Upper lobe of right lung (tissue), 1 donor: ENCODE measurements around the gene SHMT2. TPM values are rescaled to one million over a fixed set of nuclear protein-coding genes. Genes with fewer than 3 reads are reported as not detected.

ENCODE experiments used
- ATAC-seq: fragments of 200-7000 bp; cut with Tn5 transposase; one replicate; pipeline ENCODE4 v1.9.1; 2020; ENCODE audit warnings: mild to moderate bottlenecking, moderate library complexity
- DNase-seq: peaks from one replicate; pipeline ENCODE4 v3.0.0-alpha.2; 2020
- H3K27ac ChIP-seq: fragments of 200-600 bp; one replicate; pipeline ENCODE4 v1.8.0; 2022
- H3K27me3 ChIP-seq: fragments of 200-600 bp; one replicate; pipeline ENCODE4 v1.8.0; 2022; ENCODE audit warnings: mild to moderate bottlenecking
- H3K36me3 ChIP-seq: fragments of 200-600 bp; one replicate; pipeline ENCODE4 v1.8.0; 2022
- H3K4me1 ChIP-seq: fragments of 200-600 bp; one replicate; pipeline ENCODE4 v1.8.0; 2022
- H3K4me3 ChIP-seq: fragments of 200-600 bp; one replicate; pipeline ENCODE4 v1.8.0; 2022; ENCODE audit warnings: mild to moderate bottlenecking
- H3K9me3 ChIP-seq: fragments of 200-600 bp; one replicate; pipeline ENCODE4 v1.8.0; 2022
- intact Hi-C: fragments of 100-400 bp; cut with DNase I; formaldehyde crosslinking; loops from one replicate; pipeline ENCODE4 v1.11.0; 2022
- total RNA-seq: library from RNA; stranded (reverse); fragmentation: NEBNext Ultra II Directional; extraction: Animal tissue kit (Norgen Biotek cat#: 25700); gene quantifications from one replicate; pipeline ENCODE4 v1.2.1, GENCODE V29; 2021
- TF ChIP-seq, protein P1 (sequence below): fragments of 200-600 bp; IDR thresholded peaks from one replicate; pipeline ENCODE4 v1.8.0; 2022; ENCODE audit warnings: antibody characterized with exemption
- donor health status: DM: no; HTN: yes; CAD: no; lungs with severe emphysema.

SHMT2 gene
- total RNA-seq, 1 donor from 2014 or later: 59.2 TPM

DNA sequence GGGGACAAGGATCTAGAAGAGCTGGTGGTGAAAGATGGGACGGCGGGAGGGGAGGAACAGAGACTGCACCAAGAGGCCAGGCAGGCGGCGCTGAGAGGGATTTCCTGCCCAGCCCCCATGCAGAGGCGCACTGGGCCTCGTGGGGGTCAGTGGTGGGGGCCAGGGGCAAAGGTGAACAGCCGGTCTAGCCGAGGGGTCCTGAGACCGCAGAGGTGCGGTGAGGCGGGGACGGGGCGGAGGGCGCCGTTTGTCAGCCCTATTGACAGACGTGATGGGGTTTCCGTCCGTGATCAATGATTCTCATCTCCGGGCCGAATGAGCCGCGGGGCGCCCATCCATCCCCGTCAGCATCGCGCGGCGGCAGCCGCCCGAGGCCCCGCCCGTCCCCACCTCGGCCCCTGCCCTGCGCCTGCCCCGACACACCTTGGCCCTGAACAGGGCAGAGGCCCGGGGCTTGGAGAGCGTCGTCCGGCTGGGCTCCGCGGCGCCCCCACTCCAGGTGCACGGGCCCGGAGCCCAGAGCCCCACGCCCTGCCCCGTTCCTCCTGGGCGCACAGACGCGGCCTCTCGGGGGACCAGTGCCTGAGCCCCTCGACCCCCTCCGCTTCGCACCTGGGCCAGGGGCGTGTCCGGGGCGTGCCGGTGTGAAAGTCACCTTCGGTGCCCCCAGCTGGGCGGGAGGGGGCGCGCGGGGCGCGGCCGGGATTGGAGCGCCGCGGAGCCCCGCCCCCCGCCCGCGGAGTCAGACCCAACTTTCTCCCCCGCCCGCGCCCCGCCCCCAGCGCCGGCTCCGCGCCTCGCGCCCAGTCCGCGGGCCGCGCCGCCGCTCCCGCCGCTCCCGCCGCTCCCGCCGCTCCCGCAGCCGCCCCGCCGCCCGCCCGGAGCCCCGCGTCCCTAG is 13.2 kb upstream of the SHMT2 start, which contains the start of gene NXPH4:
Gene NXPH4, plus strand, starts transcription at position 781 of the 898 bp plus-strand sequence. CDS start 176 bp downstream, outside the sequence.
- peaks cover 69% of the 10 kb centered on the region for H3K27me3 ChIP-seq
- H3K4me3 ChIP-seq: peak within 1 kb of the TSS; percentile 39
- H3K27ac ChIP-seq: no peak within 1 kb of the TSS
- TF ChIP-seq, protein P1, sequence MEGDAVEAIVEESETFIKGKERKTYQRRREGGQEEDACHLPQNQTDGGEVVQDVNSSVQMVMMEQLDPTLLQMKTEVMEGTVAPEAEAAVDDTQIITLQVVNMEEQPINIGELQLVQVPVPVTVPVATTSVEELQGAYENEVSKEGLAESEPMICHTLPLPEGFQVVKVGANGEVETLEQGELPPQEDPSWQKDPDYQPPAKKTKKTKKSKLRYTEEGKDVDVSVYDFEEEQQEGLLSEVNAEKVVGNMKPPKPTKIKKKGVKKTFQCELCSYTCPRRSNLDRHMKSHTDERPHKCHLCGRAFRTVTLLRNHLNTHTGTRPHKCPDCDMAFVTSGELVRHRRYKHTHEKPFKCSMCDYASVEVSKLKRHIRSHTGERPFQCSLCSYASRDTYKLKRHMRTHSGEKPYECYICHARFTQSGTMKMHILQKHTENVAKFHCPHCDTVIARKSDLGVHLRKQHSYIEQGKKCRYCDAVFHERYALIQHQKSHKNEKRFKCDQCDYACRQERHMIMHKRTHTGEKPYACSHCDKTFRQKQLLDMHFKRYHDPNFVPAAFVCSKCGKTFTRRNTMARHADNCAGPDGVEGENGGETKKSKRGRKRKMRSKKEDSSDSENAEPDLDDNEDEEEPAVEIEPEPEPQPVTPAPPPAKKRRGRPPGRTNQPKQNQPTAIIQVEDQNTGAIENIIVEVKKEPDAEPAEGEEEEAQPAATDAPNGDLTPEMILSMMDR: no peak
- intact Hi-C loops: no loop called here
- H3K36me3 ChIP-seq: peaks cover 8% of the 10 kb centered on the region
- H3K4me1 ChIP-seq: peaks cover 24% of the 10 kb centered on the region
- no peaks in the 10 kb centered on the region for H3K9me3 ChIP-seq
- DNase-seq (no peak), ATAC-seq (peak; percentile 2)

DNA sequence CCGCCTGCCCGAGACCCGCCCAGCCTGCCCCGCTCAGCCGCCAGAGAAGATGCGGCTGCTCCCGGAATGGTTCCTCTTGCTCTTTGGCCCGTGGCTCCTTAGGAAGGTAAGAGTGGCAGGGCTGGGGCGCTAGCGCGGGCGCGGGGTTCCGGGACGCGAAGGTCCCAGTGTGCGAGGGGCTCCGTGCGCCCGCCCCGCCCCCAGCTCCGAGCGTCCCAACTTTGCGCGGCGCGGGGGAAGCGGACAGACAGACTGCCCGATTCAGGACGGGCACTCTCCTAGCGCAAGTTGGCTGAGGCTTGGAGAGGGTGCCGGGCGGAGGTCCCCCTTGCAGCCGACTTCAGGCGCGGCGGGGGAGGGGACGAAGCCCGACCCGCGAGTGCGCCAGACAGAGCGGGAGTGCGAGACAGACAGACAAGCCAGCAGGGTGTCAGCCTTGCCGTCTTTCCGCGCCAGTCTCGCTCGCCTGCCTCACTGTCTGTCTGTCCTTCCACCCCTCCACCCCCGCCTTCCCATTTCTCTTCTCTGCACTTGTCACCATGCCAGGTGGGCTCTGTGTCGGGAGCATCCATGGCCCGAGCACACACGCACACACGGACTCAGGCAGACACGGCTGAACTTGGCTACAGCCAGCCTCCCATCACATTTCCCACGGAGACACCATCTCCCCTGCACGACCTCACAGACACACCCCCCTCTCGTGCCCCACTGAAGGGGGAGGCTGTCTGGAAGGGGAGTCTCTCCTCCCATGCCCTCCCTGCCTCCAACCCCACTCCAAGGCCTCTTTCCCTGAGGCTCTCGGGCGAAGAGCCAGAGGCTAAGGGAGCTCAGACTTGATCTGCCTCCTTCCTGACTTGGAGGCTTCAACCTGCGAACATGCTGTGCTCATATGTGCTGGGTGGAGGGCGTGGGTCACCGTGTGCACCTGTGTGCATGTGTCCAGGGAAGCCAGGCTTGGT is 12.3 kb upstream of the SHMT2 start:
- peaks cover 5% of the 10 kb centered on the region for H3K36me3 ChIP-seq
- H3K27ac ChIP-seq: no peak overlapping the region
- H3K4me3 ChIP-seq: peak overlapping the region; percentile 37
- H3K4me1 ChIP-seq: peaks cover 24% of the 10 kb centered on the region
- intact Hi-C loops: no loop called here
- H3K27me3 ChIP-seq: peaks cover 79% of the 10 kb centered on the region
- H3K9me3 ChIP-seq: no peaks in the 10 kb centered on the region
- DNase-seq: no peak
- TF ChIP-seq, protein P1: no peak
- no peak for ATAC-seq

DNA sequence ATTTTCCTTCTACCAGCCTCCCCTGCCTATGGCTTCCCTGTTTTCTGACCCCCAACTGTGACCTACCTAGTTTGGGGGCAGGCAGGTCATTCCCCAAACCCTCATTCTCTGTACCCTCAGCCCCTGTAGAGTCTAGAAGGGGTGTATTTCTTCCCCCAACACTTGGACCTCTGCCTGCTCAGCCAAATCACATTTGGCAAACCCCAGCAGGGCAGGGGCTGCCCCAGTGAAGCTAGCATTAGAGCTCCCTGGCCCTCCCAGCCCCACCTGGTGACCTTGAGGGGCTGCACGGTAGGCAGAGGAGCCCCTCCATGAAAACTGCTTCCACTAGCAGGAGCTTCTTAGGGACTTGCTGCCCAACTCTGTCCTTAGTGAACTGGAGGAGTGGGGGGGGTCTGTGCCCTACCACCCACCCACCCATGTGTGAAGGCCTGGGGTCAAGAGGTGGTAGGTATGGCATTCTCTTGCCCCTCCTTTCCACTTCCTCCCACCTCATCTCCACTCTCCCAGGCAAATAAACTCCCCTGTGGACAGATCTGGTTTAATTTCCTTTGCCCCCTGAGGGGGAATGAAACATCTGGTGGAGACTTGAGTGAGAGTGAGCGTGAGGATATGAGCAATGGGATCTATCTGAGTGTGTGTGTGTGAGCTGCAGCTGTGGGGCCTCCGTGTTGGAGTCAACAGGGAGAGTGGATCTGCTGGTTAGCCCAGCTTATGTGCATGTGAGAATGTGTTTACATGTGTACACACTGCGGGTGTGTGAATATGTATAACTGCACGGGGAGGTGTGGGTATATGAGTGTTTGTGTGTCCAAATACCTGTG is 11.3 kb upstream of the SHMT2 start:
- no peak for ATAC-seq
- intact Hi-C loops: no loop called here

DNA sequence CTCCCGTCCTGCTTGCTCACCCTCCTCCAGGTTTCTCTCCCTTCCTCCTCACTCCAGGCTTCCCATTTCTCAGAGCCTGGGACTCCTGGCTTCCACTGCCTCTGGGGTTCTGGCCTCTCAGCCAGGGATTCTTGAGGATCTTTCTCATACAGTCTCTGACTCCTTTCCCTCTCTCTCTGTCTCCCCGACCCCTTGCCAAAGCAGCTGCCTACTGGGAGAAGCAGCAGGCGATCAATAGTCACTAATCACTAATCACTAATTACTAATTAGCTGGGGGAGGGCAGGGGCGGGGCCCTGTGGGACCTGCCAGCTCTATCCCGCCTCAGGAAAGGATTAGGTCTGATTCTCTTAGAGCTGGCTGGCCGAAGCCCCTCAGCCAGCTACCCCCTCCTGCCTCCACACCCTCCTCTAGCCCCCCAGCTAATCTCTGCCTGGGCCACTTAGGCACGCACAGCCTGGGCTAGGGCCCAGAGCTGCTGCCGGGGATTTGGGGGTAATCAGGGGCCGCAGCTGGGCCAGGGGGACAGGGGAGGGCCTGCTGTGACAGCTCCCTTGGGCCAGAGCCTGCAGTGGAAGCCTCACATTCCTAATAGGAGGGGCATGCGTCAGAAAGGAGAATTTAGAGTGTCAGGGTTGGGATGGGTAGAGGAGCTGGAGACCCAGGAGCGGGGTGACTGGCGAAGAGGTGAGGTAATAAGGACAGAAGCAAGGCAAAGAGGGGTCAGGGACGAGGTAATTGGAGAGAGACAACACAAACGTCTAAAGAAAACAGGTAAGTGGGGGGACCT is 10.1 kb upstream of the SHMT2 start:
- ATAC-seq: no peak
- H3K27me3 ChIP-seq: peaks cover 95% of the 10 kb centered on the region

More for the DNA sequence above, 11.3 kb upstream of the SHMT2 start:
- H3K27ac ChIP-seq: no peak overlapping the region
- TF ChIP-seq, protein P1: no peak
- peaks cover 24% of the 10 kb centered on the region for H3K4me1 ChIP-seq
- DNase-seq: no peak
- no peaks in the 10 kb centered on the region for H3K9me3 ChIP-seq
- no peaks in the 10 kb centered on the region for H3K36me3 ChIP-seq
- H3K27me3 ChIP-seq: peaks cover 88% of the 10 kb centered on the region
- H3K4me3 ChIP-seq: no peak overlapping the region

More for the DNA sequence above, 10.1 kb upstream of the SHMT2 start:
- no peak for DNase-seq
- H3K27ac ChIP-seq: no peak overlapping the region
- no peak overlapping the region for H3K4me3 ChIP-seq
- peaks cover 20% of the 10 kb centered on the region for H3K4me1 ChIP-seq
- H3K36me3 ChIP-seq: no peaks in the 10 kb centered on the region
- H3K9me3 ChIP-seq: no peaks in the 10 kb centered on the region
- TF ChIP-seq, protein P1: no peak
- intact Hi-C loops: no loop called here
